Fibroblast of mammary gland (primary cell): Measurements from ENCODE around the gene CYP3A7.
A peak's percentile ranks its signal among the peaks of the same experiment; 100 is the strongest.
"Not testable (repeated sequence)": the region's sequence is repeated elsewhere in the genome, so short reads cannot be mapped to it uniquely, and the experiment has no call there.

ENCODE experiments used
- DNase-seq: peaks from one replicate; pipeline ENCODE4 v3.0.0-alpha.2; 2010; ENCODE audit warnings: low read depth
- H3K4me3 ChIP-seq: 2 replicates; pipeline ENCODE4 v1.5.1; 2011; ENCODE audit warnings: low read depth, mild to moderate bottlenecking, low read length, moderate library complexity; ENCODE audit not compliant: control insufficient read depth
- CTCF ChIP-seq: conservative IDR thresholded peaks from 2 replicates; pipeline ENCODE4 v1.5.1; 2011; ENCODE audit warnings: low read depth, low read length, inconsistent platforms; ENCODE audit not compliant: control insufficient read depth, insufficient read depth

CYP3A7 gene

GRCh38 chr7:99734987-99735386, at the start of gene CYP3A7:
Gene CYP3A7, minus strand, starts transcription at chr7:99735196. Its CDS starts 103 bp downstream, at chr7:99735093.
- no peak within 1 kb of the TSS for H3K4me3 ChIP-seq
- DNase-seq, result no peak
- no peak for TF ChIP-seq CTCF

- TF ChIP-seq CTCF, result no peak
- H3K4me3 ChIP-seq, result no peak within 1 kb of the TSS
These were observed 49.0 kb upstream of the CYP3A7 start, which contains the start of gene CYP3A4 for GRCh38 chr7:99784007-99784406. Gene CYP3A4, minus strand, starts transcription at chr7:99784184. Its CDS starts 103 bp downstream, at chr7:99784081.

GRCh38 chr7:99782012-99782953, 47.3 kb upstream of the CYP3A7 start:
- H3K4me3 ChIP-seq, result no peak overlapping the region
- no peak for DNase-seq
- no peak for TF ChIP-seq CTCF

More at GRCh38 chr7:99784007-99784406, 49.0 kb upstream of the CYP3A7 start, which contains the start of gene CYP3A4:
- DNase-seq, result peak; percentile 14

GRCh38 chr7:99780588-99780987, 45.6 kb upstream of the CYP3A7 start:
- no peak overlapping the region for H3K4me3 ChIP-seq
- no peak for DNase-seq
- TF ChIP-seq CTCF, result no peak

GRCh38 chr7:99779949-99780348, 45.0 kb upstream of the CYP3A7 start:
- no peak for DNase-seq
- TF ChIP-seq CTCF, result no peak
- H3K4me3 ChIP-seq, result no peak overlapping the region

- no peak overlapping the region for H3K4me3 ChIP-seq
- TF ChIP-seq CTCF, result no peak
- DNase-seq, result no peak
These were observed 43.9 kb upstream of the CYP3A7 start for GRCh38 chr7:99778880-99779279.

GRCh38 chr7:99773395-99773794, 38.4 kb upstream of the CYP3A7 start:
- not testable (repeated sequence) for H3K4me3 ChIP-seq, DNase-seq
